A549 (cell line): ENCODE measurements around the gene LY6G6C.

Experiments
- CBX2 ChIP-seq: fragments of 200-600 bp; sonication (generic); IDR thresholded peaks from 2 replicates; pipeline ENCODE4 v1.6.1; 2016; ENCODE audit warnings: low read depth, mild to moderate bottlenecking, borderline replicate concordance
- CTCF ChIP-seq: fragments of >200 bp; sonication (Bioruptor Twin); formaldehyde crosslinking; IDR thresholded peaks from 3 replicates; pipeline ENCODE4 v1.5.1; 2016
- ELK1 ChIP-seq: fragments of 150-350 bp; IDR thresholded peaks from 2 replicates; pipeline ENCODE4 v1.6.1; 2014; ENCODE audit warnings: low read depth, mild to moderate bottlenecking, low read length
- GATA3 ChIP-seq: IDR thresholded peaks from 2 replicates; pipeline ENCODE4 v1.6.1; 2012; ENCODE audit warnings: borderline replicate concordance
- HOXB13 ChIP-seq: fragments of 250-450 bp; sonication (Bioruptor Pico); IDR thresholded peaks from 2 replicates; pipeline ENCODE4 v1.5.0; 2020; ENCODE audit warnings: low read depth, mild to moderate bottlenecking, moderate library complexity
- KDM5A ChIP-seq: fragments of 200-600 bp; sonication (generic); IDR thresholded peaks from 2 replicates; pipeline ENCODE4 v1.6.1; 2016; ENCODE audit warnings: antibody characterized with exemption, mild to moderate bottlenecking
- POLR2A ChIP-seq: IDR thresholded peaks from 2 replicates; pipeline ENCODE4 v1.6.1; 2012; ENCODE audit warnings: mild to moderate bottlenecking, low read length
- RCOR1 ChIP-seq: fragments of 150-350 bp; IDR thresholded peaks from 2 replicates; pipeline ENCODE4 v1.6.1; 2014; ENCODE audit warnings: antibody characterized with exemption, low read length, low read depth
- ZNF302 ChIP-seq: fragments of 250-450 bp; sonication (Bioruptor Pico); IDR thresholded peaks from 2 replicates; pipeline ENCODE4 v1.9.0; 2021; ENCODE audit warnings: inconsistent platforms, mild to moderate bottlenecking, moderate library complexity
- TF ChIP-seq, protein P1 (sequence below): IDR thresholded peaks from 2 replicates; pipeline ENCODE4 v1.6.1; 2012
- TF ChIP-seq, protein P2 (sequence below): fragments of 200-600 bp; sonication (generic); IDR thresholded peaks from 2 replicates; pipeline ENCODE4 v1.6.1; 2016; ENCODE audit warnings: antibody characterized with exemption, mild to moderate bottlenecking, moderate library complexity
- TF ChIP-seq, protein P3 (sequence below): fragments of 250-450 bp; sonication (Bioruptor Pico); IDR thresholded peaks from 2 replicates; pipeline ENCODE4 v1.5.0; 2021; ENCODE audit warnings: mild to moderate bottlenecking, moderate library complexity, borderline replicate concordance

- TF ChIP-seq CTCF: no peak
- TF ChIP-seq RCOR1: no peak
- no peak for TF ChIP-seq ZNF302 (CRISPR knock-in tag)
- TF ChIP-seq GATA3: no peak
- TF ChIP-seq HOXB13 (CRISPR knock-in tag): no peak
- TF ChIP-seq, protein P1, sequence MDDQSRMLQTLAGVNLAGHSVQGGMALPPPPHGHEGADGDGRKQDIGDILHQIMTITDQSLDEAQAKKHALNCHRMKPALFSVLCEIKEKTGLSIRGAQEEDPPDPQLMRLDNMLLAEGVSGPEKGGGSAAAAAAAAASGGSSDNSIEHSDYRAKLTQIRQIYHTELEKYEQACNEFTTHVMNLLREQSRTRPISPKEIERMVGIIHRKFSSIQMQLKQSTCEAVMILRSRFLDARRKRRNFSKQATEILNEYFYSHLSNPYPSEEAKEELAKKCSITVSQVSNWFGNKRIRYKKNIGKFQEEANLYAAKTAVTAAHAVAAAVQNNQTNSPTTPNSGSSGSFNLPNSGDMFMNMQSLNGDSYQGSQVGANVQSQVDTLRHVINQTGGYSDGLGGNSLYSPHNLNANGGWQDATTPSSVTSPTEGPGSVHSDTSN: no peak
- no peak for TF ChIP-seq POLR2A
- TF ChIP-seq, protein P2, sequence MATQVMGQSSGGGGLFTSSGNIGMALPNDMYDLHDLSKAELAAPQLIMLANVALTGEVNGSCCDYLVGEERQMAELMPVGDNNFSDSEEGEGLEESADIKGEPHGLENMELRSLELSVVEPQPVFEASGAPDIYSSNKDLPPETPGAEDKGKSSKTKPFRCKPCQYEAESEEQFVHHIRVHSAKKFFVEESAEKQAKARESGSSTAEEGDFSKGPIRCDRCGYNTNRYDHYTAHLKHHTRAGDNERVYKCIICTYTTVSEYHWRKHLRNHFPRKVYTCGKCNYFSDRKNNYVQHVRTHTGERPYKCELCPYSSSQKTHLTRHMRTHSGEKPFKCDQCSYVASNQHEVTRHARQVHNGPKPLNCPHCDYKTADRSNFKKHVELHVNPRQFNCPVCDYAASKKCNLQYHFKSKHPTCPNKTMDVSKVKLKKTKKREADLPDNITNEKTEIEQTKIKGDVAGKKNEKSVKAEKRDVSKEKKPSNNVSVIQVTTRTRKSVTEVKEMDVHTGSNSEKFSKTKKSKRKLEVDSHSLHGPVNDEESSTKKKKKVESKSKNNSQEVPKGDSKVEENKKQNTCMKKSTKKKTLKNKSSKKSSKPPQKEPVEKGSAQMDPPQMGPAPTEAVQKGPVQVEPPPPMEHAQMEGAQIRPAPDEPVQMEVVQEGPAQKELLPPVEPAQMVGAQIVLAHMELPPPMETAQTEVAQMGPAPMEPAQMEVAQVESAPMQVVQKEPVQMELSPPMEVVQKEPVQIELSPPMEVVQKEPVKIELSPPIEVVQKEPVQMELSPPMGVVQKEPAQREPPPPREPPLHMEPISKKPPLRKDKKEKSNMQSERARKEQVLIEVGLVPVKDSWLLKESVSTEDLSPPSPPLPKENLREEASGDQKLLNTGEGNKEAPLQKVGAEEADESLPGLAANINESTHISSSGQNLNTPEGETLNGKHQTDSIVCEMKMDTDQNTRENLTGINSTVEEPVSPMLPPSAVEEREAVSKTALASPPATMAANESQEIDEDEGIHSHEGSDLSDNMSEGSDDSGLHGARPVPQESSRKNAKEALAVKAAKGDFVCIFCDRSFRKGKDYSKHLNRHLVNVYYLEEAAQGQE: no peak
- TF ChIP-seq CBX2: no peak
- TF ChIP-seq ELK1: no peak
- TF ChIP-seq KDM5A: no peak
- TF ChIP-seq, protein P3, sequence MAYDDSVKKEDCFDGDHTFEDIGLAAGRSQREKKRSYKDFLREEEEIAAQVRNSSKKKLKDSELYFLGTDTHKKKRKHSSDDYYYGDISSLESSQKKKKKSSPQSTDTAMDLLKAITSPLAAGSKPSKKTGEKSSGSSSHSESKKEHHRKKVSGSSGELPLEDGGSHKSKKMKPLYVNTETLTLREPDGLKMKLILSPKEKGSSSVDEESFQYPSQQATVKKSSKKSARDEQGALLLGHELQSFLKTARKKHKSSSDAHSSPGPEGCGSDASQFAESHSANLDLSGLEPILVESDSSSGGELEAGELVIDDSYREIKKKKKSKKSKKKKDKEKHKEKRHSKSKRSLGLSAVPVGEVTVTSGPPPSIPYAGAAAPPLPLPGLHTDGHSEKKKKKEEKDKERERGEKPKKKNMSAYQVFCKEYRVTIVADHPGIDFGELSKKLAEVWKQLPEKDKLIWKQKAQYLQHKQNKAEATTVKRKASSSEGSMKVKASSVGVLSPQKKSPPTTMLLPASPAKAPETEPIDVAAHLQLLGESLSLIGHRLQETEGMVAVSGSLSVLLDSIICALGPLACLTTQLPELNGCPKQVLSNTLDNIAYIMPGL (CRISPR knock-in tag): no peak
Measured at GRCh38 chr6:31750411-31751022, 29.0 kb upstream of the LY6G6C start.
